ENCODE results near the gene DYSF. TPM values are rescaled to one million over a fixed set of nuclear protein-coding genes. Genes with fewer than 3 reads are reported as not detected.

DYSF gene
- total RNA-seq, 1 donor from 2014 or later = 112 TPM

DNA sequence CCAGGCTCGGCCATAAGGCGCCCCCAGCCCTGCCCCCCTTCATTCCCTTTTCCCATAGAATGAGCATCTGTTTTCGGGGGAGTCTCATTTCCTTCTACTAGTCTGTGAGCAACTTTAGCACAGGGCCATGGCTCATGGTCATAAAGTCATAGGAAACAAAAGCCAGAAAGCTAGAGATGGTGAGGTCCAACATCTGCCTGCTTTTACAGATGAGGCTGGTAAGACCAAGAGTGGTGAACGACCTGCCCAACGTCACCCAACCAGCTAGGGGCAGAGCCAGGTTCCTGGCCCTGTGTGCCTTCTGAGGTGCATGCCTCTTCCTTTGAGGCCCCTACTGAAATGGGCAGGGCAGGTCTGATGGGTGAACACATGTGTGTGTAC is 212.7 kb downstream of the DYSF start:
- DNase-seq (ENCODE audit: low spot score) = no peak
- Mint-ChIP-seq H3K4me1 (ENCODE audit: low read depth) (no peaks in the 10 kb centered on the region), H3K27ac (ENCODE audit: unreplicated experiment) (no peak overlapping the region), H3K9me3 (ENCODE audit: low read depth) (no peaks in the 10 kb centered on the region), H3K27me3 (ENCODE audit: low read depth) (no peaks in the 10 kb centered on the region), H3K4me3 (ENCODE audit: unreplicated experiment) (no peak overlapping the region), H3K36me3 (ENCODE audit: low read depth) (peaks cover 41% of the 10 kb centered on the region)
- TF ChIP-seq, protein P1, sequence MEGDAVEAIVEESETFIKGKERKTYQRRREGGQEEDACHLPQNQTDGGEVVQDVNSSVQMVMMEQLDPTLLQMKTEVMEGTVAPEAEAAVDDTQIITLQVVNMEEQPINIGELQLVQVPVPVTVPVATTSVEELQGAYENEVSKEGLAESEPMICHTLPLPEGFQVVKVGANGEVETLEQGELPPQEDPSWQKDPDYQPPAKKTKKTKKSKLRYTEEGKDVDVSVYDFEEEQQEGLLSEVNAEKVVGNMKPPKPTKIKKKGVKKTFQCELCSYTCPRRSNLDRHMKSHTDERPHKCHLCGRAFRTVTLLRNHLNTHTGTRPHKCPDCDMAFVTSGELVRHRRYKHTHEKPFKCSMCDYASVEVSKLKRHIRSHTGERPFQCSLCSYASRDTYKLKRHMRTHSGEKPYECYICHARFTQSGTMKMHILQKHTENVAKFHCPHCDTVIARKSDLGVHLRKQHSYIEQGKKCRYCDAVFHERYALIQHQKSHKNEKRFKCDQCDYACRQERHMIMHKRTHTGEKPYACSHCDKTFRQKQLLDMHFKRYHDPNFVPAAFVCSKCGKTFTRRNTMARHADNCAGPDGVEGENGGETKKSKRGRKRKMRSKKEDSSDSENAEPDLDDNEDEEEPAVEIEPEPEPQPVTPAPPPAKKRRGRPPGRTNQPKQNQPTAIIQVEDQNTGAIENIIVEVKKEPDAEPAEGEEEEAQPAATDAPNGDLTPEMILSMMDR (IDR thresholded peaks at IDR 0.05) = no peak

DNA sequence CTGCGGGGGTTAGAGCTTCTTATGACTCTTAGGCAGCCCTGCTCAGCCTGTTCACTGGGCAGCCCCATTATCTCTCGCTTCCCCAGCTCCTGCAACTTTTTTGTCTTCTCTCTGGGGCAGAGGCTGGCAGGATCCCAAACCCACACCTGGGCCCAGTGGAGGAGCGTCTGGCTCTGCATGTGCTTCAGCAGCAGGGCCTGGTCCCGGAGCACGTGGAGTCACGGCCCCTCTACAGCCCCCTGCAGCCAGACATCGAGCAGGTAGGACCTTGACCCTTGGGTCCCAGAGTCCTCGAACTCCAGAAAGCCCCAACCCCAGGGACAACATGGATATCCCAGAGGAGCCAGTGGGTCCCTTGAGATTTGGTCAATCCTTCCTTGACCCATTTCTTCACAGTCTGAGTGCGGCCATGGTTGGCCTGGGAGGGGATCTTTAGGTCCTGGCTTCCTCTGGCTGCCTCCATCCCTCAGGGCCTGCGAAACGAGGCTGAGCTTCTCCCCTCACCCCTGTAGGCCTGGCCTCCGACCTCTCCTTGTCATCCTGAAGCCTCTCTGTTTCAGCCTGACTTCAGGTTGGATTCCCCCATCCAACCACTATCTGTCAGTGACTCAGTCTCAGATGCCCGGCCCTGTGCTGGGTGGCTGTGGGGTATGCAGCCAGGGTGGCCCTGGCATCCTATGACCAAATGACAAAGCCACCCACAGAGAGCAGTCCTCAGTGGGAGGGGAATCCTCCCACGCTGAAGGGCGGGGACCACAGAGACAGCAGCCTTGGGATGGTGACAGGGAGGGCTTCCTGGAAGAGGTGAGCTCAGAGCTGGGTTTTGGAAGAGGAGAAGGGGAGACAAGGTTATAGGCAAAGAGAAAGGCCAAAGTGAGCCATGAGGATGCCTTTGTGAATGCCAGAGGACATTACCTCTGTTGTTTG is 214.2 kb downstream of the DYSF start:
- H3K27ac Mint-ChIP-seq (ENCODE audit: unreplicated experiment) = no peak overlapping the region
- TF ChIP-seq, protein P1 (IDR thresholded peaks at IDR 0.05) = no peak
- peaks cover 41% of the 10 kb centered on the region for H3K36me3 Mint-ChIP-seq (ENCODE audit: low read depth)
- no peaks in the 10 kb centered on the region for H3K4me1 Mint-ChIP-seq (ENCODE audit: low read depth)
- no peak for DNase-seq (ENCODE audit: low spot score)
- no peaks in the 10 kb centered on the region for H3K9me3 Mint-ChIP-seq (ENCODE audit: low read depth)
- no peak overlapping the region for H3K4me3 Mint-ChIP-seq (ENCODE audit: unreplicated experiment)
- no peaks in the 10 kb centered on the region for H3K27me3 Mint-ChIP-seq (ENCODE audit: low read depth)

DNA sequence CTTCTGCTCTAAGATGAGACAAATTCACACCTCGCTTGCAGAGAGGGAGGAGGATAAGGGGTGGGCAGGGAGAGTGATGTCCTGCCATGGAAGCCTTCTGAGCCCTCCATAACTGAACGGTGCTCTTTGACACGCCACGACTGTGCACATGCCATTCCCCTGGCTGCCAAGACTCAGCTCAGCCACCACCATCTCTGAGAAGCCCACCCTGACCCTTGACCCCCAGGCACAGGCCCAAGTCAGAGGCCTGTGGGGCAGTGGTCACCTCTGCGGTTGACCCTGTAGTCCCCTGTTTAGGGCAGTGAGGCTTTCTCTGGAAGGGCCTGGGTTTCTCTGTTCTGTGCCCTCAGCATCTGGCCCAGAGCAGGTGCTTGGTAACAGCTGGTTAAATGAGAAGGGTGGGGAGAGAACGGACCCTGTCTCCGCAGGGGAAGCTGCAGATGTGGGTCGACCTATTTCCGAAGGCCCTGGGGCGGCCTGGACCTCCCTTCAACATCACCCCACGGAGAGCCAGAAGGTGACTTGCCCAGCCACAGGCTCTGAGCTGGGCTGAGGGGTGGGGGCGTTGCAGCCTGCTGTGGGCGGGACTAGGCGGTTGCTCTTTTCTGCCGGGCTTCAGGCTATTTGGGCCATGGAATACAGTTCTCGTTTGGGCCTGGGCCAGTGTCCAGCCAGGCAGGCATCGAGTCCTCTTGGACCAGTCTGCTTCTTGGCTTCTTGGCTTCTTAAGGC is 215.1 kb downstream of the DYSF start:
- TF ChIP-seq, protein P1 (IDR thresholded peaks at IDR 0.05) = no peak
- no peak for DNase-seq (ENCODE audit: low spot score)
- peaks cover 41% of the 10 kb centered on the region for H3K36me3 Mint-ChIP-seq (ENCODE audit: low read depth)
- no peaks in the 10 kb centered on the region for H3K4me1 Mint-ChIP-seq (ENCODE audit: low read depth)
- H3K9me3 Mint-ChIP-seq (ENCODE audit: low read depth) = no peaks in the 10 kb centered on the region
- H3K27ac Mint-ChIP-seq (ENCODE audit: unreplicated experiment) = no peak overlapping the region
- no peaks in the 10 kb centered on the region for H3K27me3 Mint-ChIP-seq (ENCODE audit: low read depth)
- no peak overlapping the region for H3K4me3 Mint-ChIP-seq (ENCODE audit: unreplicated experiment)

DNA sequence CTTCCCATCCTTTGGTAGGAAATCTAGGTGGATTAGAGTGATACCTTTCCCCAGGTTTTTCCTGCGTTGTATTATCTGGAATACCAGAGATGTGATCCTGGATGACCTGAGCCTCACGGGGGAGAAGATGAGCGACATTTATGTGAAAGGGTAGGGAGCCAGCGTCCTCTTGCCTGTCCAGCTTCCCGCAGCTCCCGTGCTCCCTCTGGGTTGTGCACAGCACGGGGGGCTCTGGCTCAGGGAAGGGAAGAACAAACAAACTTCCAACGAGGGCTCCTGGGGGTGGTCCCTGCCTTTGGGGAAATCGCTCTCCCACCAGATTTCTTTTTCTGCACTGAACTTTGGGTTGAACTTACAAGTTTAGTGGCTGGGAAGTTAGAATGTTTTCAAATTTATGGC is 215.7 kb downstream of the DYSF start:
- Mint-ChIP-seq H3K4me1 (ENCODE audit: low read depth) (no peaks in the 10 kb centered on the region), H3K27me3 (ENCODE audit: low read depth) (no peaks in the 10 kb centered on the region), H3K4me3 (ENCODE audit: unreplicated experiment) (no peak overlapping the region), H3K36me3 (ENCODE audit: low read depth) (peaks cover 40% of the 10 kb centered on the region), H3K9me3 (ENCODE audit: low read depth) (no peaks in the 10 kb centered on the region), H3K27ac (ENCODE audit: unreplicated experiment) (no peak overlapping the region)
- TF ChIP-seq, protein P1 (IDR thresholded peaks at IDR 0.05) = no peak
- DNase-seq (ENCODE audit: low spot score) = no peak

- DNase-seq (ENCODE audit: low spot score) = peak; percentile 75
- Mint-ChIP-seq H3K27ac (ENCODE audit: unreplicated experiment) (no peak overlapping the region), H3K27me3 (ENCODE audit: low read depth) (no peaks in the 10 kb centered on the region), H3K9me3 (ENCODE audit: low read depth) (no peaks in the 10 kb centered on the region), H3K4me3 (ENCODE audit: unreplicated experiment) (no peak overlapping the region), H3K4me1 (ENCODE audit: low read depth) (no peaks in the 10 kb centered on the region), H3K36me3 (ENCODE audit: low read depth) (peaks cover 40% of the 10 kb centered on the region)
- TF ChIP-seq, protein P1 (IDR thresholded peaks at IDR 0.05) = no peak
Measured at GRCh38 chr2:71669628-71670429, 216.5 kb downstream of the DYSF start.
